ENCODE measurements around the gene NBDY.

NBDY gene

DNA sequence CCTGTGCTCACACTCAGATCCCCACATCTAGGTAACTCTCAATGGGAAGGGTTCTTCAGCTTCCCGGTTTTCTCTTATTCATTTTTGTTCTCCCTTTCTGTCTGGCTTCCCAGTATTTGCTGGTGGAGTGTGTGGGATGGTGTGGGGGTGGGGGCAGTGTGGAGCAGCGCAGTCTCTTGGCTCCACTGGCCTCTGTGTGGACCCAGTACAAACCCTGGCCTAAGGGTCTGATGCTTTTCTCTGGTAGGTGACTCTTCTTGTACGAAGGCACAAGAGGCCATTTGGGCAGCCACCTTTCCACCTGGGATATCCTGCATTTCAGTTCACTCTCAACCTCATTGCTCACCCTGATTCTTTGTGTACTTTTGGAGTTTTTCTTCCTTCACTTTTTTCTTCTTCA is 71.3 kb downstream of the NBDY start:
- no peak for DNase-seq (ENCODE audit: extremely low spot score)
- TF ChIP-seq FOXM1 (IDR thresholded peaks at IDR 0.05; ENCODE audit: borderline replicate concordance) (no peak), BHLHE40 (IDR thresholded peaks at IDR 0.05; ENCODE audit: borderline replicate concordance) (no peak), LEF1 (IDR thresholded peaks at IDR 0.05; ENCODE audit: borderline replicate concordance) (no peak), ZNF384 (IDR thresholded peaks at IDR 0.05) (no peak), NFRKB (IDR thresholded peaks at IDR 0.05) (no peak), FOXA1 (IDR thresholded peaks at IDR 0.05) (no peak)
- TF ChIP-seq, protein P1, sequence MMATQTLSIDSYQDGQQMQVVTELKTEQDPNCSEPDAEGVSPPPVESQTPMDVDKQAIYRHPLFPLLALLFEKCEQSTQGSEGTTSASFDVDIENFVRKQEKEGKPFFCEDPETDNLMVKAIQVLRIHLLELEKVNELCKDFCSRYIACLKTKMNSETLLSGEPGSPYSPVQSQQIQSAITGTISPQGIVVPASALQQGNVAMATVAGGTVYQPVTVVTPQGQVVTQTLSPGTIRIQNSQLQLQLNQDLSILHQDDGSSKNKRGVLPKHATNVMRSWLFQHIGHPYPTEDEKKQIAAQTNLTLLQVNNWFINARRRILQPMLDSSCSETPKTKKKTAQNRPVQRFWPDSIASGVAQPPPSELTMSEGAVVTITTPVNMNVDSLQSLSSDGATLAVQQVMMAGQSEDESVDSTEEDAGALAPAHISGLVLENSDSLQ (IDR thresholded peaks at IDR 0.05): no peak
- ChIA-PET CTCF (no interaction called here), POLR2A (no interaction called here)

- POLR2A ChIA-PET: no interaction called here
- no peak for TF ChIP-seq ELF4 (IDR thresholded peaks at IDR 0.05)
- TF ChIP-seq ZNF384 (IDR thresholded peaks at IDR 0.05): no peak
- TF ChIP-seq FOXK2 (IDR thresholded peaks at IDR 0.05): no peak
- TF ChIP-seq FOXA1 (IDR thresholded peaks at IDR 0.05): no peak
- no peak for TF ChIP-seq SP1 (IDR thresholded peaks at IDR 0.05)
- TF ChIP-seq NFRKB (IDR thresholded peaks at IDR 0.05): no peak
- TF ChIP-seq ARNT (IDR thresholded peaks at IDR 0.05): no peak
- TF ChIP-seq L3MBTL2 (conservative IDR thresholded peaks at IDR 0.05): no peak
- TF ChIP-seq FOXM1 (IDR thresholded peaks at IDR 0.05; ENCODE audit: borderline replicate concordance): no peak
- no peak for TF ChIP-seq TARDBP (IDR thresholded peaks at IDR 0.05)
- no peak for TF ChIP-seq CTBP1 (IDR thresholded peaks at IDR 0.05; ENCODE audit: borderline replicate concordance)
- TF ChIP-seq, protein P1 (IDR thresholded peaks at IDR 0.05): no peak
- TF ChIP-seq HDGF (IDR thresholded peaks at IDR 0.05; ENCODE audit: borderline replicate concordance): no peak
- no peak for TF ChIP-seq SUZ12 (IDR thresholded peaks at IDR 0.05)
- TF ChIP-seq LEF1 (IDR thresholded peaks at IDR 0.05; ENCODE audit: borderline replicate concordance): no peak
- no peak for TF ChIP-seq BHLHE40 (IDR thresholded peaks at IDR 0.05; ENCODE audit: borderline replicate concordance)
- CTCF ChIA-PET: no interaction called here
- DNase-seq (ENCODE audit: extremely low spot score): no peak
Measured at GRCh38 chrX:56800801-56801200, 71.8 kb downstream of the NBDY start.

GRCh38 chrX:56802428-56802827 is 73.4 kb downstream of the NBDY start:
- TF ChIP-seq, protein P1 (IDR thresholded peaks at IDR 0.05): no peak
- no peak for TF ChIP-seq TARDBP (IDR thresholded peaks at IDR 0.05)
- TF ChIP-seq FOXK2 (IDR thresholded peaks at IDR 0.05): no peak
- no peak for TF ChIP-seq L3MBTL2 (conservative IDR thresholded peaks at IDR 0.05)
- no peak for TF ChIP-seq BHLHE40 (IDR thresholded peaks at IDR 0.05; ENCODE audit: borderline replicate concordance)
- TF ChIP-seq LEF1 (IDR thresholded peaks at IDR 0.05; ENCODE audit: borderline replicate concordance): no peak
- no peak for TF ChIP-seq CTBP1 (IDR thresholded peaks at IDR 0.05; ENCODE audit: borderline replicate concordance)
- no peak for TF ChIP-seq SP1 (IDR thresholded peaks at IDR 0.05)
- no peak for TF ChIP-seq ZNF384 (IDR thresholded peaks at IDR 0.05)
- TF ChIP-seq FOXA1 (IDR thresholded peaks at IDR 0.05): no peak
- TF ChIP-seq FOXM1 (IDR thresholded peaks at IDR 0.05; ENCODE audit: borderline replicate concordance): no peak
- TF ChIP-seq ELF4 (IDR thresholded peaks at IDR 0.05): no peak
- TF ChIP-seq HDGF (IDR thresholded peaks at IDR 0.05; ENCODE audit: borderline replicate concordance): no peak
- TF ChIP-seq SUZ12 (IDR thresholded peaks at IDR 0.05): no peak
- no peak for TF ChIP-seq NFRKB (IDR thresholded peaks at IDR 0.05)
- TF ChIP-seq ARNT (IDR thresholded peaks at IDR 0.05): no peak
- ChIA-PET CTCF (interaction anchor here (0.6 kb wide), 1 partner anchor 172 kb away, joined by 3 read pairs; no protein-coding TSS in a partner anchor), POLR2A (no interaction called here)
- no peak for DNase-seq (ENCODE audit: extremely low spot score)

DNA sequence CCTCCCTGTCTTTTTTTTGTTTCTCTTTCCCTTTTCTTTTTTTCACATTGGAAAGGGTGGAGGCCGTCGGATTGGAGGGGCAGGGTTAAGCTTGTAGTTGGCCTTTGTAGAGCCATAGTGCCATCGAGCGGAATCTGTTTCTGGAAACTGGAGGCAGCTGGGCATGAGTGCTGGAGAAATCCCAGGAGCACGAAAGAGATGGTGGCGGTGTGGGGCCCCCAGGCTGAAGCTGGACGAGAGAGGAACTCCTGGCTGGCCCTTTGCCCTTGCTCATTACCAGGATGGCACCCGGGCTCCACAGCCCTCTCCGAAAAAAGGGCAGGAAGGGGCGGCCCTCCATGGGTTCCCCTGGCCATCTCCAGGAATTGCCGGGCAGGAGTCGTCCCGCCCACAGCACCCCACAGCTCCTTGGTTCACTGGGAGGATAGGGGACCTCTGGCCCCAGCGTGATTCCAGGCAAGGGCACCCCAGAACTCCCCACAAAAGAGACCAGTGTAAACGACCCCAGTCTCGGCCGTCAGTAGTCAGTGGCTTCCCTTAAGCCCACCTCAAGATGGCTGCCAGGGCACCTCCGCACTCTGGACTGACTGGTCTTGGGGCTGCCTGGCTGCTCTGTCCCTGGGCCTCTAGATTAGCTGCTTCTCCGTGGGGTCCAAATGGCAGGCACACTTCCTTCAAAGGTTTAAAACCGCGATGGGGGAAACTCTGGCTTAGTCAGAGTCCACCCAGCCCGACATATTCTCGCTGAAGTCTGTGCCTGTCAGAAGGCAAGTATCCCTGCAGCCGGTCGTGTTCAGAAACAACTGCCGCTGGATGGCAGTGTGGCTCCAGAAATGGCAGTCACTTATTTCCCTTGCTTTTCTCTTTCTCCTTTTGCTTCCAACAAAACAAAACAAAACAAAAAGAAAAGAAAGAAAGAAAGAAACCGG is 74.1 kb downstream of the NBDY start:
- TF ChIP-seq CTBP1 (IDR thresholded peaks at IDR 0.05; ENCODE audit: borderline replicate concordance) (no peak), ARNT (IDR thresholded peaks at IDR 0.05) (no peak), ZNF384 (IDR thresholded peaks at IDR 0.05) (peak; percentile 90), FOXK2 (IDR thresholded peaks at IDR 0.05) (no peak), L3MBTL2 (conservative IDR thresholded peaks at IDR 0.05) (no peak), NFRKB (IDR thresholded peaks at IDR 0.05) (no peak), TARDBP (IDR thresholded peaks at IDR 0.05) (no peak)
- POLR2A ChIA-PET: no interaction called here
- CTCF ChIA-PET: interaction anchor here (0.6 kb wide), 1 partner anchor 171 kb away, joined by 3 read pairs; no protein-coding TSS in a partner anchor
- peak; percentile 27 for DNase-seq (ENCODE audit: extremely low spot score)

DNA sequence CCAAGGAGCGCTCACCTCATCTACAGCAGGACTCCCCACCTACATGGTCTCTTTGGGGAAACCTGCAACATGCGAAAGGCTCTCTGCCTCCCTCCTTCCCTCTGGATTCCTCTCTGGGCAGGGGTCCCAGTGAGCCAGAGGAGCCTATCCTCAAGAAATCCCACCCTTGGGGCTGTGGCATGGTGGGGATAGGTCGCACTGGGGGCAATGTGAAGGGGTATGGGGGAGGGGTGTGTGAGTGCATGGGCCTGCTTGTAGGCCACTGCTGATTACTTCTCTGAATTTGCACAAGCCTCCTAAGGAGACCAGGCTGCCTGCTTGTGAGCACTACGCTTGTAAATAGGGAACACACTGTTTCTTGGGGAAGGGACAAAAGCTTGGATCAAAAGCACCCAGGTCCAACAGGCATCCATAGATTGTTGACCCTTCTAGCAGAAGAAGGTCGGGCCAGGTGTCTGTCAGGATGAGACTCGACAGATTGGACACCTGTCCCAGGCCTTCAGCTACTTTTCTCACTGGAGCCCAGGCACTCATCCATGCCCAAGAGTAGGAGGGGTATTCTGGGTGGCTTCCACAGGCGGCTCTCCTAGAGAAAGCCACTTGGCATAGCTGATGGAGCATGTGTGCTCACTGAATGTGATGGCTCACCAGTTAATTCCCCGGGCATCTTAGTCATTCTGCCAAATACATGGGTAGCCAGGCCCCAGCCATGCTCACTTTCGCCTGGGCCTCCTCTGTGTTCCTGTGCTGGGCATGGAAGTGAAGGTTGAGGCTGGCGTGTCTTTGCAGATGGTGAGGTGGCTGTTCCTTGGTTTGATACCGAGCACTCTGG is 75.0 kb downstream of the NBDY start:
- no peak for TF ChIP-seq LEF1 (IDR thresholded peaks at IDR 0.05; ENCODE audit: borderline replicate concordance)
- TF ChIP-seq HDGF (IDR thresholded peaks at IDR 0.05; ENCODE audit: borderline replicate concordance): no peak
- TF ChIP-seq, protein P1 (IDR thresholded peaks at IDR 0.05): no peak
- TF ChIP-seq L3MBTL2 (conservative IDR thresholded peaks at IDR 0.05): no peak
- TF ChIP-seq ARNT (IDR thresholded peaks at IDR 0.05): no peak
- TF ChIP-seq FOXA1 (IDR thresholded peaks at IDR 0.05): no peak
- TF ChIP-seq BHLHE40 (IDR thresholded peaks at IDR 0.05; ENCODE audit: borderline replicate concordance): no peak
- TF ChIP-seq SUZ12 (IDR thresholded peaks at IDR 0.05): no peak
- TF ChIP-seq SP1 (IDR thresholded peaks at IDR 0.05): no peak
- no peak for TF ChIP-seq CTBP1 (IDR thresholded peaks at IDR 0.05; ENCODE audit: borderline replicate concordance)
- TF ChIP-seq TARDBP (IDR thresholded peaks at IDR 0.05): no peak
- no peak for TF ChIP-seq FOXK2 (IDR thresholded peaks at IDR 0.05)
- no peak for TF ChIP-seq ZNF384 (IDR thresholded peaks at IDR 0.05)
- no peak for TF ChIP-seq FOXM1 (IDR thresholded peaks at IDR 0.05; ENCODE audit: borderline replicate concordance)
- no peak for DNase-seq (ENCODE audit: extremely low spot score)
- ChIA-PET CTCF (no interaction called here), POLR2A (no interaction called here)

Data from HEK293T (cell line).